Upper lobe of left lung (tissue), 6 donors: ENCODE data around the gene NSD1. TPM values are rescaled to one million over a fixed set of nuclear protein-coding genes. Genes with fewer than 3 reads are reported as not detected.
A peak's percentile ranks its signal among the peaks of the same experiment; 100 is the strongest.

Experiments used
- ATAC-seq, 2 donors: fragments of 200-7000 bp; cut with Tn5 transposase; one replicate each; pipeline ENCODE4 v1.9.1; 2022; ENCODE audit warnings: mild to moderate bottlenecking in 2 of 2, moderate library complexity in 2 of 2; ENCODE audit not compliant: low FRiP score in 2 of 2
- DNase-seq, 2 donors: peaks; one replicate each; pipeline ENCODE4 v3.0.0-alpha.2; 2019 to 2020
- H3K27ac ChIP-seq, 4 donors: fragments of 200-600 bp; sonication (generic); one replicate each; pipeline ENCODE4 v1.5.1; 2016 to 2019
- H3K27me3 ChIP-seq, 4 donors: fragments of 200-600 bp; sonication (generic); one replicate each; pipeline ENCODE4 v1.5.1; 2017 to 2019
- H3K36me3 ChIP-seq, 4 donors: fragments of 200-600 bp; sonication (generic); one replicate each; pipeline ENCODE4 v1.5.1; 2016 to 2019
- H3K4me1 ChIP-seq, 4 donors: fragments of 200-600 bp; sonication (generic); one replicate each; pipeline ENCODE4 v1.5.1; 2018 to 2019
- H3K4me3 ChIP-seq, 4 donors: fragments of 200-600 bp; sonication (generic); one replicate each; pipeline ENCODE4 v1.5.1; 2017 to 2019; ENCODE audit warnings: mild to moderate bottlenecking in 2 of 4, moderate library complexity in 1 of 4
- H3K9me3 ChIP-seq, 4 donors: fragments of 200-600 bp; sonication (generic); one replicate each; pipeline ENCODE4 v1.5.1; 2018 to 2019
- CTCF ChIP-seq, 6 experiments: fragments of 450-650 bp in 4 of 6; fragments of 200-600 bp in 2 of 6; sonication (generic) in 2 of 6; IDR thresholded peaks; one replicate each; pipeline ENCODE4 v1.5.1; 2016 to 2019; ENCODE audit warnings: antibody characterized with exemption in 6 of 6
- EP300 ChIP-seq, 4 donors: sonication (generic); formaldehyde crosslinking; IDR thresholded peaks; one replicate each; pipeline ENCODE4 v1.5.1; 2017; ENCODE audit warnings: antibody characterized with exemption in 4 of 4, control low read depth in 2 of 4
- POLR2A ChIP-seq, 4 donors: fragments of 450-650 bp; IDR thresholded peaks; one replicate each; pipeline ENCODE4 v1.5.1; 2016 to 2017; ENCODE audit warnings: antibody characterized with exemption in 4 of 4, mild to moderate bottlenecking in 2 of 4
- POLR2AphosphoS5 ChIP-seq, 2 donors: sonication (generic); formaldehyde crosslinking; IDR thresholded peaks; one replicate each; pipeline ENCODE4 v1.5.1; 2017; ENCODE audit warnings: antibody characterized with exemption in 2 of 2
- WGBS, 2 donors: methylation state at CpG; one replicate each; pipeline ENCODE4 v1.1.5; 2017 to 2018; 5-methylcytosine and 5-hydroxymethylcytosine counted together
- total RNA-seq, 6 donors: library from RNA; depleted of rRNA in 4 of 6; stranded (reverse); fragments of >200 nt in 4 of 6; gene quantifications; one replicate each; pipeline versions ENCODE4 v1.1.0 to v1.2.1, GENCODE V29; 2016 to 2021
- donor health status: DM: no; HTN: no; CAD: no; lungs with moderate emphysema.
- donor health status: DM: no; HTN: yes; CAD: no; lungs with severe emphysema.

Gene NSD1
- total RNA-seq, 6 donors from 2014 or later = 33.0 to 69.1 (median 55.7) TPM

- Histone ChIP-seq H3K27ac (no peak overlapping the region), H3K4me1 (peaks cover 0 to 6% (median 4%) of the 10 kb centered on the region in 4 donors), H3K9me3 (no peaks in the 10 kb centered on the region), H3K27me3 (no peaks in the 10 kb centered on the region), H3K36me3 (peaks cover 27 to 96% (median 75%) of the 10 kb centered on the region in 4 donors), H3K4me3 (no peak overlapping the region)
- 97% methylated on average over 12 of the region's 12 CpGs for WGBS, 2 donors
- ATAC-seq (no peak), DNase-seq (no peak)
- no peak for TF ChIP-seq CTCF (IDR thresholded peaks at IDR 0.05)
- no peak for TF ChIP-seq EP300 (IDR thresholded peaks at IDR 0.05)
- TF ChIP-seq POLR2AphosphoS5 (IDR thresholded peaks at IDR 0.05) = no peak
- TF ChIP-seq POLR2A (IDR thresholded peaks at IDR 0.05) = no peak
Observed at GRCh38 chr5:177290816-177291596, 157.4 kb downstream of the NSD1 start.

- TF ChIP-seq POLR2AphosphoS5 (IDR thresholded peaks at IDR 0.05) = no peak
- TF ChIP-seq POLR2A (IDR thresholded peaks at IDR 0.05) = no peak
- no peak for TF ChIP-seq EP300 (IDR thresholded peaks at IDR 0.05)
- TF ChIP-seq CTCF (IDR thresholded peaks at IDR 0.05) = no peak
- H3K27ac ChIP-seq = no peak overlapping the region
- H3K36me3 ChIP-seq = peaks cover 27 to 90% (median 69%) of the 10 kb centered on the region in 4 donors
Observed at GRCh38 chr5:177291735-177292134, 158.2 kb downstream of the NSD1 start.

GRCh38 chr5:177293819-177294581 lies 160.4 kb downstream of the NSD1 start:
- Histone ChIP-seq H3K27me3 (no peaks in the 10 kb centered on the region), H3K4me1 (peaks cover 10 to 20% (median 18%) of the 10 kb centered on the region in 4 donors), H3K9me3 (no peaks in the 10 kb centered on the region), H3K27ac (no peak overlapping the region), H3K4me3 (no peak overlapping the region), H3K36me3 (peaks cover 15 to 79% (median 53%) of the 10 kb centered on the region in 4 donors)
- no peak for DNase-seq
- 95 to 96% methylated on average over 6 to 11 of the region's 12 CpGs for WGBS, 2 donors
- TF ChIP-seq POLR2A (IDR thresholded peaks at IDR 0.05) (no peak), CTCF (IDR thresholded peaks at IDR 0.05) (no peak), EP300 (IDR thresholded peaks at IDR 0.05) (no peak), POLR2AphosphoS5 (IDR thresholded peaks at IDR 0.05) (no peak)
- ATAC-seq = peak in 1 of 2 donors; percentile 24

More at GRCh38 chr5:177291735-177292134, 158.2 kb downstream of the NSD1 start:
- ATAC-seq = no peak
- no peaks in the 10 kb centered on the region for H3K27me3 ChIP-seq
- DNase-seq = no peak
- no peaks in the 10 kb centered on the region for H3K9me3 ChIP-seq
- H3K4me1 ChIP-seq = peaks cover 5 to 13% (median 11%) of the 10 kb centered on the region in 4 donors
- 95 to 96% methylated on average over 7 of the region's 7 CpGs for WGBS, 2 donors
- no peak overlapping the region for H3K4me3 ChIP-seq

GRCh38 chr5:177294632-177295031 lies 161.1 kb downstream of the NSD1 start:
- no peak for DNase-seq
- Histone ChIP-seq H3K9me3 (no peaks in the 10 kb centered on the region), H3K4me1 (peaks cover 14 to 26% (median 23%) of the 10 kb centered on the region in 4 donors), H3K27ac (no peak overlapping the region), H3K4me3 (no peak overlapping the region), H3K36me3 (peaks cover 15 to 73% (median 47%) of the 10 kb centered on the region in 4 donors), H3K27me3 (no peaks in the 10 kb centered on the region)
- no peak for ATAC-seq
- 86 to 96% methylated on average over 2 to 3 of the region's 3 CpGs for WGBS, 2 donors
- no peak for TF ChIP-seq POLR2A (IDR thresholded peaks at IDR 0.05)
- no peak for TF ChIP-seq POLR2AphosphoS5 (IDR thresholded peaks at IDR 0.05)
- no peak for TF ChIP-seq EP300 (IDR thresholded peaks at IDR 0.05)
- no peak for TF ChIP-seq CTCF (IDR thresholded peaks at IDR 0.05)
